ENCODE data around the gene SPTLC3. TPM values are rescaled to one million over a fixed set of nuclear protein-coding genes. Genes with fewer than 3 reads are reported as not detected.

Gene SPTLC3
- total and polyA plus RNA-seq, 4 donors = 3.0 to 23.2 (median 11.9) TPM

- H3K4me3 ChIP-seq = no peak overlapping the region
- DNase-seq (no peak), ATAC-seq (ENCODE audit: insufficient read depth, low FRiP score) (no peak)
- H3K4me1 ChIP-seq (ENCODE audit: control insufficient read depth in 5 of 5, insufficient read depth in 5 of 5, low read length in 5 of 5) = peaks cover 0 to 5% (median 0%) of the 10 kb centered on the region in 5 donors
- no peak overlapping the region for H3K9ac ChIP-seq (ENCODE audit: insufficient read depth in 1 of 2, low read length in 2 of 2)
- H3K27me3 ChIP-seq (ENCODE audit: control insufficient read depth in 3 of 3, insufficient read depth in 3 of 3, low read length in 2 of 3) = no peaks in the 10 kb centered on the region
- no peak overlapping the region for H3K27ac ChIP-seq (ENCODE audit: low read depth in 1 of 2, low read length in 1 of 2)
- H3K9me3 ChIP-seq (ENCODE audit: control insufficient read depth in 4 of 4, insufficient read depth in 3 of 4, low read length in 3 of 4) = no peaks in the 10 kb centered on the region
- whole genome bisulfite sequencing, 2 donors = 85 to 95% methylated on average over 1 of the region's 1 CpG
- H3K36me3 ChIP-seq (ENCODE audit: control insufficient read depth in 4 of 4, insufficient read depth in 4 of 4, low read length in 4 of 4) = peaks cover 0 to 3% (median under 1%) of the 10 kb centered on the region in 4 donors
- no peak for TF ChIP-seq CTCF (IDR thresholded peaks at IDR 0.05; ENCODE audit: control extremely low read depth, extremely low read depth)
These were observed 81.2 kb downstream of the SPTLC3 start for GRCh38 chr20:13089950-13090469.

GRCh38 chr20:13092111-13092510 lies 83.3 kb downstream of the SPTLC3 start:
- no peak overlapping the region for H3K9ac ChIP-seq (ENCODE audit: insufficient read depth in 1 of 2, low read length in 2 of 2)
- no peaks in the 10 kb centered on the region for H3K27me3 ChIP-seq (ENCODE audit: control insufficient read depth in 3 of 3, insufficient read depth in 3 of 3, low read length in 2 of 3)
- ATAC-seq (ENCODE audit: insufficient read depth, low FRiP score) (no peak), DNase-seq (no peak)
- no peaks in the 10 kb centered on the region for H3K9me3 ChIP-seq (ENCODE audit: control insufficient read depth in 4 of 4, insufficient read depth in 3 of 4, low read length in 3 of 4)
- no peak for TF ChIP-seq CTCF (IDR thresholded peaks at IDR 0.05; ENCODE audit: control extremely low read depth, extremely low read depth)
- no peak overlapping the region for H3K4me3 ChIP-seq
- peaks cover 0 to 8% (median 0%) of the 10 kb centered on the region in 5 donors for H3K4me1 ChIP-seq (ENCODE audit: control insufficient read depth in 5 of 5, insufficient read depth in 5 of 5, low read length in 5 of 5)
- WGBS, 2 donors = 55 to 70% methylated on average over 2 of the region's 2 CpGs
- peaks cover 0 to 3% (median under 1%) of the 10 kb centered on the region in 4 donors for H3K36me3 ChIP-seq (ENCODE audit: control insufficient read depth in 4 of 4, insufficient read depth in 4 of 4, low read length in 4 of 4)
- no peak overlapping the region for H3K27ac ChIP-seq (ENCODE audit: low read depth in 1 of 2, low read length in 1 of 2)

GRCh38 chr20:13094976-13095375 lies 86.2 kb downstream of the SPTLC3 start:
- Histone ChIP-seq H3K27ac (ENCODE audit: low read depth in 1 of 2, low read length in 1 of 2) (no peak overlapping the region), H3K27me3 (ENCODE audit: control insufficient read depth in 3 of 3, insufficient read depth in 3 of 3, low read length in 2 of 3) (no peaks in the 10 kb centered on the region), H3K36me3 (ENCODE audit: control insufficient read depth in 4 of 4, insufficient read depth in 4 of 4, low read length in 4 of 4) (peaks cover 0 to 3% (median 0%) of the 10 kb centered on the region in 4 donors), H3K4me1 (ENCODE audit: control insufficient read depth in 5 of 5, insufficient read depth in 5 of 5, low read length in 5 of 5) (peaks cover 0 to 8% (median 0%) of the 10 kb centered on the region in 5 donors), H3K4me3 (no peak overlapping the region), H3K9me3 (ENCODE audit: control insufficient read depth in 4 of 4, insufficient read depth in 3 of 4, low read length in 3 of 4) (no peaks in the 10 kb centered on the region), H3K9ac (ENCODE audit: insufficient read depth in 1 of 2, low read length in 2 of 2) (no peak overlapping the region)
- ATAC-seq (ENCODE audit: insufficient read depth, low FRiP score) (no peak), DNase-seq (peak; percentile 60 to 85 (median 76))
- no peak for TF ChIP-seq CTCF (IDR thresholded peaks at IDR 0.05; ENCODE audit: control extremely low read depth, extremely low read depth)
- 67 to 74% methylated on average over 4 of the region's 4 CpGs for WGBS, 2 donors
